SIG-M5 (cell line): ENCODE measurements around the gene LMX1B.
"Not testable (repeated sequence)": the region's sequence is repeated elsewhere in the genome, so short reads cannot be mapped to it uniquely, and the experiment has no call there.

ENCODE experiments used
- DNase-seq: peaks from one replicate; lab custom pipeline; 2025; lab: John Stamatoyannopoulos, UW

Gene LMX1B

GRCh38 chr9:126695701-126696400 is 82.1 kb downstream of the LMX1B start:
- DNase-seq = no peak

GRCh38 chr9:126696401-126697145 is 82.8 kb downstream of the LMX1B start:
- DNase-seq = no peak

GRCh38 chr9:126697330-126697729 is 83.6 kb downstream of the LMX1B start:
- no peak for DNase-seq

DNA sequence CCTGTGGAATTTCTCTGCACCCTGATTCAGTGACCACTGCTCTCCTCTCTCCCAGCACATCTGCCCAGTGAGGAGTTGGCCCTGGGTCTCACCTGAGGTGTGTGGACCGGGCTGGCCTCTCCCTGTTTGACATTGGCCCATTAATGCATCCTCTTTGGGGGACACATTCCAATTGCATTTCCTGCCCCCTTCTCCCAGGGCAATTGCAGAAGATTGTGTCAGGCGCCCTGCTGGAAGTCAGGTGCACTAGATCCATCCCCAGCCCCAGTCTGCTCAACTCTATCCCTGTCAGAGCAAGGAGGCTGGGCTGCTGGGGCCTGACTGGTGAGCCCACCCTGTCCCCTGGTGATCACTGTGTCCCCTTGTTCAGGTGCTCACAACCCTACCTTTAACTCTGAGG is 84.5 kb downstream of the LMX1B start:
- DNase-seq = no peak

- no peak for DNase-seq
Observed at GRCh38 chr9:126698756-126699155, 85.0 kb downstream of the LMX1B start.

DNA sequence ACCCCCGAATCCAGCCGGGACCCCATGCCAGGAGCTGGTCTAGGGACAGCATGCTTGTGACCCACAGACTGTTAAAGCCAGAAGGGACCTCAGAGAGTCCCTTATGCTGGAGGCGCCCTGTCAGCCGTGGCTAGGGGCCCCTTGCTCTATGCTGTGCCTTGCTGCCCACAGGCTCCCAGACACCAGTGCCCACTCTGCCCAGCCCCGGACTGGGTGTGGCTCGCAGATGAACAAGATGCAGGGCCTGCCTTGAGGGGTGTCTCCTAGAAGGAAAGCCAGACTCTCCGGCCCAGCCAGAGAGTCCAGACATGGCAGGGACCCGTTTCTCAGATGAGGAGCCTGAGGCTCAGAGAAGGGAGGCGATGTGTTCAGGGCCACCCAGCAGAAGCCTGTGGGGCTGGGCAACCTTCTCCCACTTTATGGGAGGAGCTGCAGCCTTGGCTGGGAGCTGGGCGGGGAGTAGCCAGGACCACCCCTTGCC is 85.7 kb downstream of the LMX1B start:
- no peak for DNase-seq

GRCh38 chr9:126700296-126700695 is 86.6 kb downstream of the LMX1B start:
- DNase-seq = no peak

GRCh38 chr9:126700903-126701812 is 87.4 kb downstream of the LMX1B start:
- no peak for DNase-seq

DNA sequence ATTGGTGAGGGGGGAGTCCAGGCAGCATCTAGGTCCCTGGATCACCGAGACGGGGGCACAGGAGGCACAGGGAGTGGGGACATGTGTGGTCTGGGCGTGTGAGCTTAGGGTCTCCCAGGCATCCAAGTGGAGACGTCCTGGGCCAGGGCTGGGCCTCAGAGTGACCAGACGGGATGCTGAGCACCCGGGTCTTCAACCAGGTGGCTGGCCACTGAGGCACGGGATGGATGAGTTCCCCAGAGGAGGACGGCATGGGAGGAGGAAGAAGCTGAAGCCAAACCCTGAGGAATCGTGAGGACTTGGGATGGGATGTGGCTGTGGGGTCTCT is 88.0 kb downstream of the LMX1B start:
- DNase-seq = no peak

DNA sequence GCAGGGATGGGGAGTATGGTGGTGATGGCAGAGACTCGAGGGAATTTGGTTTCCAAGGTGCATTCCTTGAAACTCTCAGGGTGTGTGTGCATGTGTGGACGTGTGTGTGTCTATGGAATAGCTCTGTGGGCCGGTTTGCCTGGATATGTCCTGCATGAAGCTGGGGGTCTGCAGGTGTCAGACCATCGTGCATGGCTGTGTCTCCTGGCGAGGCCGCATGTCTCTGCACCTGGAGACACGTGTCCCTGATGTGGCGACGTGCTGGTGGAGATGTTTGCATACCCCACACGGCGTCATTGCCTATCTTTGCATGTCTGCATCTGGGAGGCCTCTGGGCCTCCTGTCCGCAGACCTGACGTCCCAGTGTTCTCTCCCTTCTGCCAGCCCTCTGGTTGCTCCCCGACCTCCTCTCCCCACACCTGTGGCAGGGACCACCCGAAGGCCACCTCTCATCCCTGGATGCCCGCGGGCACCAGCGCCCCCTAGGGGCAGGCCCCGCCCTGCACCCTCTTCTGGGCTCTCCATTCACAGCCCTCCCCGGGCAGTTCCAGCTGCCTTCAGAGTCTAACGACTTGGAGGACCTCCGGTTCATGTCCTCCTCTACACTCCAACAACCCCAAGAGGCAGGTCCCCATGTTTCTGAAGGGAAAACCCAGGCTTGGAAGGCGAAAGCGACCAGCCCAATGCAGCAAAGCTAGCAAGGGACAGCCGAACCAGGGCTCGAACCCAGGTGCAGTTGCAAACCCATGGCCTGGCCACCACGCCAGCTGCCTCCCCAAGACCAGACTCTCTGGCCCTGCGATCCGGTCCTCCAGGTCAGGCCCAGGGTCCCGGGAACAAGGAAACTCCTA is 88.6 kb downstream of the LMX1B start:
- no peak for DNase-seq

GRCh38 chr9:126703002-126703865 is 89.5 kb downstream of the LMX1B start:
- no peak for DNase-seq

DNA sequence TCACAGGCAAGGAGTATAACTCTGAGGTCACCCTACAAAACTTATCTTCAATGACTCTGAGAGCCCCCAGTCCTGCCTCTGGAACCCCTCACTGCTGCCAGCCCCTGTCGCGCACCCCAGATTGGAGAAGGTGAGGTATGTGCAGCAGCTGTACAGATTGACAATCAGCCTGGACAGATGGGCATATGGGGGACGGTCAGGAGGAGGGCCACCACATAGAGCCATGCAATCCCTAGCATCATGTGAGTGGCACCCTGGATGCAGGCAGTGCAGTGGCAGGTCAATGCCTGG is 90.1 kb downstream of the LMX1B start:
- DNase-seq = no peak

DNA sequence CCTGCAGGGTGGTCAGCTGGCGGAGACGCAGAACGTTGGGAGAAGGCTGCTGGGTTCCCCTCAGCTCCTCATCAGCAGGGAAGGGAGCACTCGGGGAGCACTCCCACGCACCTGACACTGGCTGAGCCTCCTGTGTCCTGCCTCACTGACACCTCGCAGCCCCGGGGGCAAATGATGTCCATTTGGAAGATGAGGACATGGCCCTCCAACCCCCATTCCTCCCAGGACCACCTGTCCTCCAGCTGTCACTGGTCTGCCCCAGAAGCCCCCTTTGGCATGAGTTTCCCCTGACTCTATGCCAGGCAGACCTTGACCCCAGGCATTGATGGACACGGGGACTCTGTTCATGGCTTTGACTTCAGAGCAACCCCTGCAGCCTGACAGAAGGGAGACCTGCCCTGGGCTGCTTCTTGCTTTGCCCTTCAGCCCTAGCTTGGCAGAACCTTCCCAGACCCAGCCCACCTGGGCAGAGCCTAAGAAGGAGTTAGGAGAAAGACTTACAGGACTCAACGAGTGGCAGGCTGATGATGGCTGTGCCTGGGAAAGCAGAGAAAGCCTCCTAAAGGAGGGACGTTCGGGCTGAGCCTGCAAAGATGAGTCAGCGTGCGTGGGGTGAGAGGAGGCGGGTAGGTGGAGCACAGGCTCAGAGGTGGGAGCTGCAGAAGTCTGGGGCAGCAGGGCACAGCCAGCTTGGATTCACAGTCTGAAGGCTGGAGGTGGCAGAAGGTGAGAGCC is 90.6 kb downstream of the LMX1B start:
- DNase-seq = no peak

DNA sequence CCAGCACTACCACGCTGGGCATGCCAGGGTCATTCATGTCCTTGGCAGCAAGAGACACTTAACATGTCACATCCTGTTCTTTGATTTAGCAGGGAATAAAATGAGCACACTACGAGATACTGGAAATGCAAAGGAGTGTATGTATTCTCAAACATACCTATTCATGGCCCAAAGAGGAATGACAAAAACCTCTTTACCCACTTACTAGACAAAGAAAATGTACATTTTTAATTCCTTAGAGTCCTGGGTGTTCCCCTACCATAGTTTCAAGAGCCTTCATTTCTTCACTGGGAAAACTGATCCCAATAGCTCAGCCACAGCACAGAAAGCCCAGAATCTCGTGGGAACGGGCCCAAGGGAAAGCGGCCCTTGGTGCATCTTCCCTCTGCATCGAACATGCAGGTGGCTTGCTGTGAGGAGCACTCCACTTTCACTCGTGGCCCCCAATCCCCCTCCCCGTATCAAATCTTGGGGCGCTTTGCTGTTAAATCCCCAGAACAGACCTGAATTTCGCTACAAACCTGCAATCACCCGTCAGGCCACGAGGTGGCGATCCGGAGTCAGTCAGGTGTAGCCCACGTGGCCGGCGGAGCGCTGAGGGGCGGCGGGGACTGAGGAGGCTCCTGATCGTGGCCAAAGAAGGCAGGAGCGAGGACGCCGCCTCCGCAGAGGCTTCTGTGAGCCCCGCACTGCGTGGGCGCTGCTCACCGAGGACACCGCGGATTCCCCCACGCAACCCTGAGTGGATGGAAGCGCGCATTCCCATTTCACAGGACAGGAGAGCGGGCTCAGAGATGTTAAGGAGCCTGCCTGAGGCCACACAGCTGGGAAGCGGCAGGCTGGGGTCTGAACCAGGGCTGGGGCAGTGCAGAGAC is 91.4 kb downstream of the LMX1B start:
- DNase-seq = no peak

GRCh38 chr9:126705767-126706697 is 92.3 kb downstream of the LMX1B start:
- no peak for DNase-seq

DNA sequence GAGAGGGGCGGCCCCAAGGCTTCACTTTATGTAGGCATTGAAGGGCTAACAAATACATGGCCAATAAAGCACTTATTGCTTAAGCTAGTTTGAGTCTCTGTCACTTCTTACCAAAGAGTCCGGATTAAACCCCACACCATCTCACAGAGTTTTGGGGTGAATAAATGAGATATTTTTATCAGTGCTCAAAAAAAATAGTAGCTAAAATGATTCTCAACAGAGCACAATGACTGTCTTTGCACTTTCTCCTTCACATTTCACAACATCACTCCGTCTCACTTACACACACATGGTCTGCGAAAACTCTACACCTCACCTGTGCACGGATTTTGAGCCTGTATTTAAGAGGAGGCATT is 92.9 kb downstream of the LMX1B start:
- no peak for DNase-seq

DNA sequence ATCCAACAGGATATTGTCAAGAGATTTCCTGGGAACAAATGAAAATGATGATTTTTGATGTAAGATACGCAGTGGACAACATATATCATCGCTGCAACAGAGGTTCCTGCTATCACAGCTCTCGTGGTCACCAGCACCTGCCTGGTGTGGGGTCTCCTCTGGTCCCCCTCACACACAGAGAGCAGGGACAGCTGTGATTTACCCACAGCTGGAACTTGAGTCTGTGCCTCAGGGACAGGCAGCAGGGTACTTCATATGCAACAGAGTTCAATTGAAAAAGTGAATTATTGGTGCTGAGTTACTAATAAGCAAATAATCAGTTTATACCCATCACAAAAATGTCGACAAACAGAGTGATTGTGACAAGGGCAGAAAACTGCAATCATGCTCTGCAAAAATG is 93.4 kb downstream of the LMX1B start:
- no peak for DNase-seq

DNA sequence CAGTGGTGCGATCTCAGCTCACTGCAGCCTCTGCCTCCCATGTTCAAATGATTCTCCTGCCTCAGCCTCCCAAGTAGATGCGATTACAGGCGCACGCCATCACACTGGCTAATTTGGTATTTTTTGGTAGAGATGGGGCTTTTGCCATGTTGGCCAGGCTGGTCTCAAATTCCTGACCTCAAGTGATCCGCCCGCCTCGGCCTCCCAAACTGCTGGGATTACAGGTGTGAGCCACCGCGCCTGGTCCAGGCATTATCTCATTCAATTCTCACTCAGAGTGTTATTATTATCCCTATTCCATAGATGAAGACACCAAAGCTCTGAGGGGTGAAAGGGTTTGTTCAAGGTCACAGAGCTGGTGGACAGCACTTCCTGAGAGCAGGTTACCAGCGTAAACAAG is 94.0 kb downstream of the LMX1B start:
- not testable (repeated sequence) for DNase-seq
